ENCODE results near the gene KAT6B.

Gene KAT6B

GRCh38 chr10:74823791-74824183 lies 2.6 kb upstream of the KAT6B start:
- H3K4me3 ChIP-seq (ENCODE audit: low read depth, low read length) = peak overlapping the region; percentile 94; the same call in 1 of the 2 replicates
- TF ChIP-seq CTCF (IDR thresholded peaks at IDR 0.05; ENCODE audit: low read depth, low read length, missing control alignments) = no peak
- DNase-seq (ENCODE audit: low read depth) = no peak

- H3K4me3 ChIP-seq (ENCODE audit: low read depth, low read length) = peak overlapping the region; percentile 94
- TF ChIP-seq CTCF (IDR thresholded peaks at IDR 0.05; ENCODE audit: low read depth, low read length, missing control alignments) = no peak
- no peak for DNase-seq (ENCODE audit: low read depth)
Measured at GRCh38 chr10:74824184-74824899, 2.1 kb upstream of the KAT6B start.

- DNase-seq (ENCODE audit: low read depth) = no peak
- peak overlapping the region; percentile 94 for H3K4me3 ChIP-seq (ENCODE audit: low read depth, low read length)
- TF ChIP-seq CTCF (IDR thresholded peaks at IDR 0.05; ENCODE audit: low read depth, low read length, missing control alignments) = no peak
Measured at GRCh38 chr10:74824900-74825370, 1.5 kb upstream of the KAT6B start.

GRCh38 chr10:74825371-74826141 lies 844 bp upstream of the KAT6B start:
- no peak for DNase-seq (ENCODE audit: low read depth)
- TF ChIP-seq CTCF (IDR thresholded peaks at IDR 0.05; ENCODE audit: low read depth, low read length, missing control alignments) = no peak
- peak overlapping the region; percentile 94 for H3K4me3 ChIP-seq (ENCODE audit: low read depth, low read length)

- peak overlapping the region; percentile 80 for H3K4me3 ChIP-seq (ENCODE audit: low read depth, low read length)
- no peak for TF ChIP-seq CTCF (IDR thresholded peaks at IDR 0.05; ENCODE audit: low read depth, low read length, missing control alignments)
- peak; percentile 26 for DNase-seq (ENCODE audit: low read depth)
Measured at GRCh38 chr10:74827045-74827441, 643 bp downstream of the KAT6B start.

- no peak for DNase-seq (ENCODE audit: low read depth)
- peak overlapping the region; percentile 80; the same call in 1 of the 2 replicates for H3K4me3 ChIP-seq (ENCODE audit: low read depth, low read length)
- TF ChIP-seq CTCF (IDR thresholded peaks at IDR 0.05; ENCODE audit: low read depth, low read length, missing control alignments) = no peak
Measured at GRCh38 chr10:74827694-74828093, 1.3 kb downstream of the KAT6B start.

All from GM12864 (cell line).